Stimulated activated CD8-positive, alpha-beta memory T cell treated with anti-CD3 and anti-CD28 coated beads, Interleukin-15, amount 100 ng/mL, for 4 hours (primary cell): Measurements from ENCODE around the gene ABHD14A.
"Not testable (repeated sequence)": the region's sequence is repeated elsewhere in the genome, so short reads cannot be mapped to it uniquely, and the experiment has no call there.

ENCODE experiments used
- DNase-seq, 2 donors: peaks; one replicate each; pipeline ENCODE4 v3.0.0-alpha.2; 2020; ENCODE audit warnings: low read depth in 2 of 2

The ABHD14A gene

GRCh38 chr3:51974963-51975851 is at the start of gene ABHD14A:
Gene ABHD14A (plus strand): TSS chr3:51975064. CDS start chr3:51975136, 72 bp downstream.
- DNase-seq: peak; percentile 38 to 52

GRCh38 chr3:51927061-51927977 is 47.5 kb upstream of the ABHD14A start:
- no peak for DNase-seq

- DNase-seq: no peak
Measured at GRCh38 chr3:51928438-51928837, 46.4 kb upstream of the ABHD14A start.

- DNase-seq: not testable (repeated sequence)
Measured at GRCh38 chr3:51928981-51929380, 45.9 kb upstream of the ABHD14A start.

- DNase-seq: no peak
Measured at GRCh38 chr3:51929420-51930003, 45.4 kb upstream of the ABHD14A start.

GRCh38 chr3:51930439-51930838 is 44.4 kb upstream of the ABHD14A start:
- no peak for DNase-seq

GRCh38 chr3:51931756-51932155 is 43.1 kb upstream of the ABHD14A start:
- DNase-seq: no peak

- DNase-seq: no peak
Measured at GRCh38 chr3:51932471-51933370, 42.1 kb upstream of the ABHD14A start.

GRCh38 chr3:51933471-51934138 is 41.3 kb upstream of the ABHD14A start:
- no peak for DNase-seq

- no peak for DNase-seq
Measured at GRCh38 chr3:51934139-51934850, 40.6 kb upstream of the ABHD14A start.

GRCh38 chr3:51934991-51935885 is 39.6 kb upstream of the ABHD14A start:
- DNase-seq: no peak

GRCh38 chr3:51935886-51936755 is 38.7 kb upstream of the ABHD14A start:
- DNase-seq: no peak

- no peak for DNase-seq
Measured at GRCh38 chr3:51937014-51937413, 37.9 kb upstream of the ABHD14A start.

- DNase-seq: no peak
Measured at GRCh38 chr3:51937611-51938450, 37.0 kb upstream of the ABHD14A start.

GRCh38 chr3:51938780-51939425 is 36.0 kb upstream of the ABHD14A start:
- DNase-seq: no peak
